AG09319 (cell line): Measurements from ENCODE around the gene RBM28.

Source experiments
- DNase-seq: peaks from one replicate; pipeline ENCODE4 v3.0.0-alpha.2; 2010; ENCODE audit warnings: low read depth; ENCODE audit errors: extremely low read depth
- CTCF ChIP-seq: IDR thresholded peaks from 2 replicates; pipeline ENCODE4 v1.5.1; 2011; ENCODE audit warnings: low read depth, mild to moderate bottlenecking, inconsistent platforms, low read length, moderate library complexity

Gene RBM28

DNA sequence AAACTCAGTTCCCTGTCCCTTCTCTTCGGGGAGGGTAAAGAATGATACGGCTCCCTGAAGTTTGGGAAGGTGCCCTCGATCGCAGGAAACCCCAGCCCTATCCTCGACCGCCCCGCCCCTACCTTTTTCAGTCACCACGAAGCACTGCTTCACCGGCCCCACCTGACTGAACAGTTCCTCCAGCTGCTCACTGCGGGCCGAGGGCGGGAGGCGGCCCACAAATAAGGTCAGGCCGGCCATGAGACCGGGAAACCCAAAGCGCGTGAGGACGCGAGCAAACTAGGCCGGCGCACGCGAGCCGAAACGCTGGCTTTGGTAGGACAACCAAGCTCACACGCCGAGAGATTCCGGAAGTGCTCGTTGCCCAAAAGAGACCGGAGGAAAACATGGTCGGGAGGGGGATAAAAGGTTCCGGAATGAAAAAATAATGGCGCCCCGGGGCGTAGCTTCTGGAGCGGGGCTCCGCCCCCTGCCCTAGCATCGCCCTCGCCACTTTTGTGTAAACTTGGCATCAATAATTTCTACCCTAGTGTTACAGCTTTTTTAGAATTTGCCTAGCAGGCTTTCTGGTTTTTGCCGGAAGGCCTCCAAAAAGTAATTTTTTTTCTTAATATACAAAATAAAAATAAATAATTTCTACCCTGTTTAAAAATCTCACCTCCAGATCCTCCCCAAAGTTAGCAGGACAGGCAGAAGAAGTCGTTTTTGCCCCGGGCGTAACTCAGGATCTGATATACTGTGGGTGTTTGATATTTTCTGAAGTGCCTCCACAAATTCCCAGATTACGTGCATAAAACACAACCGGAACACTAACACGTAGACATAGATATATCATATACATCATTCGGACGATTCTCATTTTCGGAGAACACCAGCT lies at the start of gene RBM28:
Gene RBM28 (minus strand): TSS at position 355 of the 877 bp plus-strand sequence. CDS start 115 bp downstream, at position 240.
- no peak for TF ChIP-seq CTCF
- DNase-seq: peak; percentile 75

DNA sequence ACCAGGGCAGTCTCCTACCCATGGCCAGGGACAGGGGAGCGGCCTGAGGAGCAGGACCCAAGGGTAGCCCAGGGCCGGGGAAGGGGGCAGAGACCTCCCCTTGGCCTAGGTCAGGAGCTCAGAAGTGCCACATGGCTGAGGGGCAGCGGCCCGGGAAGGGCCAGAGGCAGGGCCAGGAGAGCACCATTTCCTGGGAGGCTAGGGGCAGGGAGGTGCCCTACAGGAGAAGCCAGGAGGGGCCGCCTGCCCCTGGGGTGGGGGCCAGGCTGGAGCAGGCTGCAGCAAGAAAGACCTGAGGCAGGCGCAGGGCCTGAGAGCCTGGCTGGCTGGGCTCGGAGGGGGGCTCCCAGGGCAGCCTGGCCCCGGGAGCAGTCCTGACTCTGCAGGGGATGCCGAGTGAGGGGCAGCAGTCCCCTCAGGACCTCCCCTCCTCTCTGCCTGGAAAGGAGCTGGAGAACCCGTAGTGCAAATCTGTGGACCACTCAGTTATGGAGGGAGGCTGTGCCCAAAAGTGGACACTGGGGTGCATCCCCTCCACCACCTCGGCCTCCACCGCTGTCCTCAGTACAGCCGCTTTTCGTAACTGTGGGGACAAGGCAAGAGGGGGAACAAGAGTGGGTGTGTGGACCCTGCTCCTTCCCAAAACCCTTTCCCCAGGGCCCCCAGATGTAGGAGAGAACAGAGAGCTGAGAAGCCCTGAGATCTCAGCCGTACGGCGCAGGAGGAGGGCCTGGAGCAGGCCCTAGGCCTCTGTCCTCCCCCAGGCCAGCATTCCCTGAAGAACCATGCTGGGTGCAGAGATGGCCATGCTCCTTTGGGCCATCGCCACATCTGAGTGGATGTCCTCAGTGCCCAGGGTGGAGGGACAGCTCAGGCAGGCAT lies 49.0 kb upstream of the RBM28 start:
- no peak for TF ChIP-seq CTCF
- DNase-seq: no peak

GRCh38 chr7:128391805-128392204 lies 48.1 kb upstream of the RBM28 start:
- no peak for TF ChIP-seq CTCF
- no peak for DNase-seq

DNA sequence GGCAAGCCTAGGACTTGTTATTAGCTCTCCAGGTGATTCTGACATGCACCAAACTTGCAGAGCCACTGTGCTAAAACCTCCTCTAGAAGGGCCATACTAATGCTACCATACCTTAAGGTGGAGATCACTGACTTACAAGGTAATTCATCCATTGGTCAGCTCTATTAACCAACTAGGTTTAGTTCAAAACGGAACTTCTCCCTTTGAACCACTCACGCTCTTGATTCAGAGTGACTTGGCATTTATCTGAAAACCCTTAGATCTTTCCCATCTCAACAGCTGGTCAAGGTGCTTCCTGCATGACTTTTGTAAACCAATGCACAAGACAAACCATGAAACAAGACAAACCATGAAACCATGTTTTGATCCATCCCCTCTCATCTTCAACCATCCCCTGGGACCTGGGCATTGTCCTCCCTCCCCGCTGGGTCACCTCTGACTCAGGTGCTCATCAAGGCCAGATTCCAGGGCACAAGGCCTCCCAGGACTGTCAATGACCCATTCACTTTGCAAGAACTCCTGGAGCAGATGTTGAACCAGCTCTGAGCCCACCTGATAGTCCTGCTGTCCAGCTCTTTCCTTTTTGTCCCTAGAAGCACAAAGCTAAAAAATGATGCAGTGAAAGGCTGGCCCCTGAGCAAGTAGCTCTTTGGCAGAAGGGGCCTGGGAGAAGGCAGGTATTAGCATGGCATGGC lies 47.3 kb upstream of the RBM28 start:
- TF ChIP-seq CTCF: no peak
- DNase-seq: no peak

GRCh38 chr7:128389618-128390329 lies 46.1 kb upstream of the RBM28 start:
- no peak for TF ChIP-seq CTCF
- DNase-seq: no peak

- no peak for DNase-seq
- TF ChIP-seq CTCF: no peak
These were observed 45.4 kb upstream of the RBM28 start for GRCh38 chr7:128389085-128389617.
